Choroid plexus epithelial cell (primary cell): ENCODE results near the gene DDX24.
A peak's percentile ranks its signal among the peaks of the same experiment; 100 is the strongest.

Experiments
- DNase-seq: peaks from one replicate; pipeline ENCODE4 v3.0.0-alpha.2; 2010; ENCODE audit warnings: low read depth
- H3K4me3 ChIP-seq: 2 replicates; pipeline ENCODE4 v1.5.1; 2011; ENCODE audit warnings: low read depth, mild to moderate bottlenecking, control low read depth, low read length, moderate library complexity
- TF ChIP-seq, protein P1 (sequence below): conservative IDR thresholded peaks from 2 replicates; pipeline ENCODE4 v1.5.1; 2011; ENCODE audit warnings: low read depth, mild to moderate bottlenecking, control low read depth, inconsistent platforms, low read length, moderate library complexity

DDX24 gene, protein sequence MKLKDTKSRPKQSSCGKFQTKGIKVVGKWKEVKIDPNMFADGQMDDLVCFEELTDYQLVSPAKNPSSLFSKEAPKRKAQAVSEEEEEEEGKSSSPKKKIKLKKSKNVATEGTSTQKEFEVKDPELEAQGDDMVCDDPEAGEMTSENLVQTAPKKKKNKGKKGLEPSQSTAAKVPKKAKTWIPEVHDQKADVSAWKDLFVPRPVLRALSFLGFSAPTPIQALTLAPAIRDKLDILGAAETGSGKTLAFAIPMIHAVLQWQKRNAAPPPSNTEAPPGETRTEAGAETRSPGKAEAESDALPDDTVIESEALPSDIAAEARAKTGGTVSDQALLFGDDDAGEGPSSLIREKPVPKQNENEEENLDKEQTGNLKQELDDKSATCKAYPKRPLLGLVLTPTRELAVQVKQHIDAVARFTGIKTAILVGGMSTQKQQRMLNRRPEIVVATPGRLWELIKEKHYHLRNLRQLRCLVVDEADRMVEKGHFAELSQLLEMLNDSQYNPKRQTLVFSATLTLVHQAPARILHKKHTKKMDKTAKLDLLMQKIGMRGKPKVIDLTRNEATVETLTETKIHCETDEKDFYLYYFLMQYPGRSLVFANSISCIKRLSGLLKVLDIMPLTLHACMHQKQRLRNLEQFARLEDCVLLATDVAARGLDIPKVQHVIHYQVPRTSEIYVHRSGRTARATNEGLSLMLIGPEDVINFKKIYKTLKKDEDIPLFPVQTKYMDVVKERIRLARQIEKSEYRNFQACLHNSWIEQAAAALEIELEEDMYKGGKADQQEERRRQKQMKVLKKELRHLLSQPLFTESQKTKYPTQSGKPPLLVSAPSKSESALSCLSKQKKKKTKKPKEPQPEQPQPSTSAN

DNA sequence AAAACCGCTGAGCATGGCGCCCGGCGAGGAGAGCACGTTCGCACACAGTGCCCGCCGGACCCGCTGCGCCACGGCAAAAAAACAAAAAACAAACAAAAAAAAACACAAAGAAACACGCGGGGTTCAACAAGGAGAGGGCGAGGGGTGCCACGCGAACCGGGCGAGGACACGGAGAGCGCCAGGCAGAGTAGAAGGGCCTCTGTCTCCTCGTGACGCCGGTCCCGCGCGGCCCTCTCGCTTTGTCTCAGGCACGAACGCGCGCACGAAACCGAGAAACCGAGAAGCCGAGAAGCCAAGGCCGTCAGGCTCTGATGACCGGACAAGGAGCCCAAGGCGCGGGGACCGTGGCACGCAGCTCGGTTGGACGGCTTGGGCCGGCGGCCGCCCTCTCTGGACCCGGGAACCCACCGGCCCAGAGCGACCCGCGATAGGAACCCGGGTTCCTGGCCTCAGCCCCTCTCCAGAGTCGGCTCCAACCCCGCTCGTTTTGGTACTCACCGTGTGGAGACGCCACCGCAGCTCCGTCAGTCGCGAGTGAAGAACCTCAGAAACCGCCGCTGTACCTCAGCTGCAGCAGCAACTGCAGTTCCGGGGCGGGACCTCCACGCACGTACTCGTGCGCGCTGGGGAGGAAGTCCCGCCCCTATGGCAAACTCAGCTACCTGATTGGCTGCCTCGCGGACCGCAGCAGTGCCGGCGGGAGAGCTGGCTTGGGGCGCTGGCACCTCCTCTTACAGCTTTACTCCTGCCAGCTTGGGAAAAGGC lies at the start of gene DDX24, which contains the start of gene IFI27L1:
Gene DDX24 (minus strand): TSS at position 582 of the 765 bp plus-strand sequence. CDS start 1,460 bp downstream, outside the sequence.
Gene IFI27L1 (plus strand): TSS at position 690 of the 765 bp plus-strand sequence. CDS start 15,628 bp downstream, outside the sequence.
- peak within 1 kb of the TSS; percentile 95 for H3K4me3 ChIP-seq
- DNase-seq: peak; percentile 96
- TF ChIP-seq, protein P1, sequence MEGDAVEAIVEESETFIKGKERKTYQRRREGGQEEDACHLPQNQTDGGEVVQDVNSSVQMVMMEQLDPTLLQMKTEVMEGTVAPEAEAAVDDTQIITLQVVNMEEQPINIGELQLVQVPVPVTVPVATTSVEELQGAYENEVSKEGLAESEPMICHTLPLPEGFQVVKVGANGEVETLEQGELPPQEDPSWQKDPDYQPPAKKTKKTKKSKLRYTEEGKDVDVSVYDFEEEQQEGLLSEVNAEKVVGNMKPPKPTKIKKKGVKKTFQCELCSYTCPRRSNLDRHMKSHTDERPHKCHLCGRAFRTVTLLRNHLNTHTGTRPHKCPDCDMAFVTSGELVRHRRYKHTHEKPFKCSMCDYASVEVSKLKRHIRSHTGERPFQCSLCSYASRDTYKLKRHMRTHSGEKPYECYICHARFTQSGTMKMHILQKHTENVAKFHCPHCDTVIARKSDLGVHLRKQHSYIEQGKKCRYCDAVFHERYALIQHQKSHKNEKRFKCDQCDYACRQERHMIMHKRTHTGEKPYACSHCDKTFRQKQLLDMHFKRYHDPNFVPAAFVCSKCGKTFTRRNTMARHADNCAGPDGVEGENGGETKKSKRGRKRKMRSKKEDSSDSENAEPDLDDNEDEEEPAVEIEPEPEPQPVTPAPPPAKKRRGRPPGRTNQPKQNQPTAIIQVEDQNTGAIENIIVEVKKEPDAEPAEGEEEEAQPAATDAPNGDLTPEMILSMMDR: no peak

DNA sequence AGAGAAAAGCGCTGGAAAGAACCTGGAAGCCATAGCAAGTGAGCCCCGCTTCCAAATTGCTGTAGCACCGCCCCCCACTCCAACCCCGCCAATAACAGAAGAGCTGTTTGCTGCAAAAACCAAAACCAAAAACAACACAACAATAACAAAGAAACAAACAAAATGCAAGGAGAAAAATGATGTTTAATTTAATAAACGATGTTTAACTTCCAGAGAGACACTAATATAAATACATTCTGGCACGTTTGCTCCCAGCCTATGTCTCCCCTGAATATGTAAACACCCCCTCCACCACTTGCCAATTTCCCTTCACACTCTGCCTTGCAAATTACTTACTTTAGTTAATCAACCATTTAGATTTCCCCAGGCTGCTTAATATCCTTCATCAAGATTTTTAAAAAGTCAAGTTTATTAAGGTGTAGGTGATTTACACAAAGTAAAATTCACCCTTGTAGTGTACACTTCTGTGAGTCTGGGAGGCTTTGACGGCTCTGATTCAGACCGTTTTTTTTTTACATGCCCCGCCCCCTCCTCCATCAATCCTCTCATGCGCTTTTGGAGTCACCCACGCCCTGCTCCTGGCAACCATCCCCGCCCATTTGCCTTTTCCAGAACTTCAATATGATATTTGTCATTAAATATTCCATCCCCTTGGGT lies 48.9 kb upstream of the DDX24 start:
- peak overlapping the region; percentile 76 for H3K4me3 ChIP-seq
- TF ChIP-seq, protein P1: no peak
- DNase-seq: peak; percentile 61

DNA sequence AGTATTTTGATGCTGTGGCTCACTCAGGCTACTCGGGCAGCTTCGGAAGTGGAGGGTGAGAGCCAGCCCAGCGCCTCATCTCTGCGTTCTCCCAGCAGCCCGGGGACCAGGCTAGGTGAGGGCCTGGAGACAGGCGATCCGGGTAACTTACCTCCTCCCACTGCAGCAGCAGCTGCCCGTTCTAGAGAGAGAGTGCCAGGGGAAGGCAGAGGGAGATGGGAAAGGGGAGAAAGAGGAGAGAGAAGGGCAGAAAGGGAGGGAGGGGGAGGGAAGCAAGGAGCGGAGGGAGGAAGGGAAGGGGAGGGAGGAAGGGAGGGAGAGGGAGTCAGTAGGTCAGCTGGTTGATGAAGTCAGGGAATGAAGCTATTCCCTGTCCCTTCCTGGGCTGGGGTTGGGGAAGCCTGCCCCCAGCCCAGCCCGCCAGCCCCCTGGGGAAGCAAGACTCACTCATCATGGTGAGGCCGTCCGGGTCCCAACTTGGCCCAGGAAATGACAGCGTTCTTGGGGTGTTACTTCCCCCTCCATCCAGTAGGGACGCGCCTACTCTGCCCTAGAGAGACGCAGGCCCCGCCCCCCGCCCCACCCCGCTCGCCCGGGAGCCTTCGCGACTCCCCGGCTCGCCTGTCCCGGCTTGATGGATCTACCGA lies 48.2 kb upstream of the DDX24 start, which contains the start of gene IFI27L2:
Gene IFI27L2 (minus strand): TSS at position 494 of the 647 bp plus-strand sequence. CDS start 40 bp downstream, at position 454.
- DNase-seq: peak; percentile 81
- H3K4me3 ChIP-seq: peak within 1 kb of the TSS; percentile 76
- TF ChIP-seq, protein P1: peak; percentile 40

DNA sequence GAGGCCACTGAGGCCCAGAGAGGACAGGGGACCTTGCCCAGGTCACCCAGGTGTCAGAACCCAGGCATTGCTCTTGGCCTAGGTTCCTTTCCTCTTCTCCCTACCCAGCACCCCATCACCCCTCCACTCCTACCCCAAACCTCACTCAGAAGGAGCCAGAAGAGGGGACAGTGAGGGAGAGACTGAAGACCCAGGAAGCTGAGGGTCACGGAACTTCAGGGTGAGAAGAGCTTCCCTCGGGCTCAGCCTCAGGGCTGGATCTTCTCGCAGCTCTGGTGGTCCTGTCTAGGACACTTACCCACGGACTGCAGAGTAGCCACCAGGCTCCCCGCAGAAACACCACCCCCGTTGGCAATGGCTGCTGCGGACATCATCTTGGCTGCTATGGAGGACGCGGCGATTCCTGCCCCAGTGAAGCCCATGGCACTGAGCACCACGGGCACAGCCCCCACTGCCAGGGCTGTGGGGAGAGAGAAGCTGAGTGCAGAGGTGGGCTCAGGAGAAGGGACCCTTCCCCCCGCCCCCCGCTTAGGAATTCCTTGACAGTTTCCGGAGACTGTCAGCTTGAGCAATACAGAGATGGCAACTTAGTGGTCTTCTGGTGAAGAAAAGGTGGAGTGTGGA lies 47.3 kb upstream of the DDX24 start:
- DNase-seq: no peak
- TF ChIP-seq, protein P1: no peak
- no peak overlapping the region for H3K4me3 ChIP-seq

DNA sequence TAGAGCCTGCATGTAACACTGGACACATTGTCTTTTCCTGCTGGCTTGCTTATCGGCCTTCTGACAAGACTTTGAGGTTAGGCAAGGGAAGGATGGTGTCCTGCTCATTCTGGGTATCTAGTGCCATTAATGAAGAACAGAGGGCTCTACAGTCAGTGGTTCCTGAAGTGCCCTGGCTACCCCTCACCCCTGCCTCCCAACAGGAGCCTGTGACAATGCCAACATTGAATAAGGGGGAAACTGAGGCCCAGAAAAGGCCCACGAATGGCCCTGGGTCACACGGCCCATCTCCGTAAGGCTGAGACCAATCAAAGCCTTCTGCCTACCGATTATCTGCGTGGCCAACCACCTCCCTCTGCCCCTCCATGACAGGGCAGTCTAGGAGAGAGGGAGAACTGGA lies 46.3 kb upstream of the DDX24 start:
- TF ChIP-seq, protein P1: no peak
- DNase-seq: no peak
- no peak overlapping the region for H3K4me3 ChIP-seq
